Muscle of arm (tissue), 12 donors: ENCODE data around the gene RAD9A. TPM values are rescaled to one million over a fixed set of nuclear protein-coding genes. Genes with fewer than 3 reads are reported as not detected.

Experiments used
- DNase-seq: peaks from one replicate; pipeline ENCODE4 v3.0.0-alpha.2; 2013
- polyA plus RNA-seq, 12 donors: library from polyadenylated mRNA; unstranded; fragments of 120-200 nt; gene quantifications; one replicate each; pipeline ENCODE4 v1.2.1, GENCODE V29; 2013; ENCODE audit not compliant: insufficient read length in 12 of 12

The RAD9A gene
- polyA plus RNA-seq, 12 donors: 6.6 to 34.1 (median 8.0) TPM; not detected in 1

DNA sequence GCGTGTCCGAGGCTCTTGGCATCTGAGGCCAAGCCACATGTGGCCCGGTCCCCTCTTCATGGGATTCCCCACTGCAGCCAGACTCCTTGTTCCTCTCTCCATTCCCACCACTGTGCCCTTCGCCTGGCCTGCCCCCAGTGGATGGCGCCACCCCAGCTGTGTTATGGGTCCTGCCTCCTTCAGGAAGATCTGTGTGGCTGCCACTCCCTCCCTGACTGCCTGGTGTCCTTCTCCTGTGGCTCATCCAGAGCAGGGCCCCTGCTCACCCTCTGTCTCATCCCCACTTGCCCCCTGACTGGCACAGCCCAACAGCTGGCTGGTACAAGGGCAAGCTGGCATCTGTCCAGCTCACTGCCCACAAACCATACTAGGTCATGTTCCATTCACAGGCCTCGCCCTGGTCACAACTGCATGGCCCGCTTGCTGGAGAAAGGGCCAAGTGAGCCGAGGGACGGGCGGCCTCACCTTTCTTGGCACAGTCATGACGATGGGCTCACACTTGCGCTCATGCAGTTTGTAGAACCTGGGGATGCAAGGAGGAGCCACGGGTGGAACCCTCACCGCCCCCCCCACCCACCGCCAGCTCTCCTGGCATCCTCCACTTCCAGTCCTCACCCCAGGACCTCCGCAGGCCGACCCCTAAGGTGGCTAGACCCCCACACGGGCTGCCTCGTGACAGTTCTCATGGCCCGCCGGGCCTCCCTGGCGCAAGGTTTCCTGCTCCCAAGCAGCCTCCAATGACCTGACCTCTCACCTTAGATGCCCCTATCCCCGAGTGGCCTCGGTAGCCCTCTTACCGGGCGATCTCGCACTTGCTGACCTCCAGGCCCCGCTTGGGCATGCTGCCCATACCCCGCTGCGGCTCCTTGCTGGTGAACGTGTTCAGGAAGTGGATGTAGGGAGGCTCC lies 47.8 kb downstream of the RAD9A start:
- no peak for DNase-seq

DNA sequence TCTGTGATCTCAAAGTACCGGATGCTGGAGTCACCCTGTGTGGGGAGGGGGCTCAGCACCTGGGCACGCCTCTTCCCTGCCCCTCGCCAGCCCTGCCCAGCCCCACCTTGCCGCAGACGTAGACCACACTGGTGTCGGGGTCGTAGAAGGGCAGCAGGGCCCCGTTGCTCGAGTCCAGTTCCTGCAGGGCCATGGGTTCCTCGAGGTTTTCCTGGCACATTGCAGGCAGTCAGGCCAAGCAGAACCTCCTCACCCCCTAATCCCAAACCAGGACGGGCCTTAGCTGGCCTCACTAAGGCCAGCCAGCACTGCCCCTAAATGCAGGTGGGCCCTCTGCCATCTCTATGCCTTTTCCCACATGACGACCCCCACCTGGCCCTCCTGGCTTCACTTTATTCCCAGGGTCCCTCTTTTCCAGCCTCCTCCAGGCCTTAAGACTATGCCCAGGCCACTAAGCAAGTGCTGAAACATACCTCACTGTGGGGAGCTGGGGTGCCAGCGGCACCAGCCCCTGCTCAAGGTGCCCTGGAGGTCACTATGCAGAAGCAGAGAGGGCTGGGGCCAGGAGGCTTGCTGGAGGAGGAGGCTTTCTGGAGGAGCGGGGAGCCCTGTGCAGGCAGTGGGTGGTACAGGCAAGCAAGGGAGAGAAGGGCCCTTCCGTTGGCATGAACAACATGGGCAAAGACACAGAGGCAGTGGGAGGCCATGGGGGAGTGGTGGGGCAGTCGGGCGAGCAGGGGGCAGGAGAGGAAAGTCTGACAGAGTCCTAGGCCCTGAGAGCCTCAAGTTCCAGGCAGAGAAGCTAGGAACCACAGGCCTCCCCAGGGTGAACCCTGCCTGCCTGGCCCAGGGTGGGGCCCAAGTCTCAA lies 48.7 kb downstream of the RAD9A start:
- no peak for DNase-seq

DNA sequence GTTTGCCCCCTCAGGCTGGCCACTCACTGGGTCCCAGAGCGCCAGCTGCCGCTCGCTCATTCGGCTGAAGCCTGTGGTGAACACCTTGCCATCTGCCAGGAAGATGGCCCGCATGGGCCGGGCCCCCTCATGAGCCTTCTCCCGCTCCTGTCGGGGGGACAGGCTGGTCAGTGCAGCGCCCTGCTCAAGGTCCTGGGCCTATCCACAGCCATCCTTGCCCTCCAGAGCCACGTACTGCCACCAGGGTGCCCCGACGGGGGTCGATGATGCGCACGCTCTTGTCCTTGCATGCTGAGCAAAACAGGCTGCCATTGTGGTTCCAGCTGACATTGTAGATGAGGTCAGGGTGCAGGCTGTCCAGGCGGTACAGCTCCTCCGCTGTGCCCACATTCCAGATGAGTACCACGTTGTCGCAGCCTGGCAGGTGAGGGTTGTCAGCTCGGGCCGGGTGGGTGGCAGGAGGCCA lies 49.3 kb downstream of the RAD9A start:
- DNase-seq: no peak

DNA sequence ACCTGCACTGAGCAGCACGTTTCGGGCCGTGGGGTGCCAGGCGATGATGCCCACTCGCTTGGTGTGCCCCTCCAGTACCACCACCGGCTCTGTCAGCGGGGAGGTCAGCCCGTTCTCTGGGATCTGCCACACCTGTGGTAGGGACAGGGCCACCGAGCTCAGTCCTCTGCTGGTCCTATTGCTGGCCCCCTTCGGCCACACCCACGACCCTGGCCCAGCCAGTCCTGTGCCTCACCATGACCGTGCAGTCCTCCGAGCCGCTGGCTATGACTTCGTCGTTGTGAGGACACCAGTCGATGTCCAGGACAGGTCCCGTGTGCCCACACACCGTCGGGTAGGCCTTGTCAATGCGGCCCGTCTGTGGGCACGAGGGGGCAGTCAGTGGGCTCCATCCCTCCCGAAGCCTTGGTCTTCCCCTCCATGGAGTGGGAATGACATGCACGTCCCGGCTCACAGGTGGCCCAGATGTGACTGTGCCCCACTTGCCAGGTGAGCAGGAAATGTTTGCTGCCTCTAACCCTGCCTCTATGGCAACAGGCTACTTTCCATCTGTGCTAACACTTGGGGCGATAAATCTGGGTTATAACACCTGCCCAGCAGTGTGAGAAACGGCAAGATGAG lies 50.1 kb downstream of the RAD9A start:
- no peak for DNase-seq

DNA sequence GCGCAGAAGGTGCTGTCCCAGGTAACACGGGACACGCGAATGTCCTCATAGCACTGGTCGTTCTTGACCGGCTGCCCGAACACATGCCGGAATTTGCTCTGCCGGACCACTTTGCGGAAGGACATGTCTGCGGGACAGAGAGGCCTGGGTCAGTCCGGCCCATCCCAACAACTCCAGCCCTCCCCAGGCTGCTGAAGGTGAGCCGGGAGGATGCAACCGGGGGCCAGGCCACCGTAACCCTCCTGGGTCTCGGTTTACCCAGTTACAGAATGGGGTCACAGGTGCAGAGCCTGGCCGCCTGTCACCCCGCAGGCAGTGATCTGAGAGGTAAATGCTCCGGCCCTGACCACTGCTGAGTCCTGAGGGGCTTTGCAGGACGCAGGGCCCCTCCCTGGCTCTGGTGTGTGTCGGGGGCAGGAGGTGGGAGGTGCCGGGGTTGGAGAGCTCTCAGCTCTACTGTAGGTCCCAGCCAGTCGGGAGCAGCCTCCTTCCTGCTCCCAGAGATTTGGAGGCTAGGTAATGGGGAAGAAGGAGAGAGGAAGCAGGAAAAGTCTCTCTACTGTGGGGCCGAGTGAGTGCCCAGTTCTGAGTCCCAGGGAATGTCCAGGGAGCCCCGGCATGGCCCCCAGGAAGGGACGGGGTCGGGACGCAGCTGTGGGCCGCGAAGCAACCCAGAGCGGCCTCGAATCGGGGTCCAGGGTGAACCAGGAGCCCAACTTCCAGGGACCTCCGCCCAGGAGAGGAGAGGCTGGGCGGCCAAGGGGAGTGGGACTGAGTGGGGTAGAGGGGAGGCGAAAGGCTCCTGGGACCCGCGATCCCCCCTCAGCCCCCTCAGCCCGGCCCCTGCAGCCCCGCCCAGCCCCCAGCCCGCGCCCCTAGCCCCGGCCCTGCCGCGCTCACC lies 51.0 kb downstream of the RAD9A start:
- DNase-seq: no peak

DNA sequence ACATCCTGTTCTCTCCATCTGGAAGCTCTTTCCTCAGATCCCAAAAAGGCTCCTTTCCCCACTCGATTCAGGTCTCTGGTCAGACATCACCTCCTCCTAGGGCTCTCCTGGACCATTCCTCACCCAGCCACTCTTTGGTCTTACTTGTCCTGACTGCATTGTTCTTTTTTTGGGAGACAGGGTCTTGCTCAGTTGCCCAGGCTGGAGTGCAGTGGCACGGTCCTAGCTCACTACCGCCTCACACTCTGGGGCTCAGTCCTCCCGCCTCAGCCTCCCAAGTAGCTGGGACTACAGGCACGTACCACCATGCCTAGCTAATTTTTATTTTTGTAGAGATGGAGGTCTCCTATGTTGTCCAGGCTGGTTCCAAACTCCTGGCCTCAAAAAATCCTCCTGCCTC lies 53.7 kb downstream of the RAD9A start:
- DNase-seq: no peak

Other genes with a start within 250 kb of the RAD9A start
- gene GRK2, start 125.5 kb upstream of the RAD9A start, polyA plus RNA-seq: 10 to 100 TPM in 11 of 12 donors, not detected in 1; 40.2 to 56.4 (median 48.0) TPM
- 10 to 100 TPM in 11 of 12 donors, not detected in 1; 18.8 to 47.7 (median 24.5) TPM for gene ANKRD13D, start 102.7 kb upstream of the RAD9A start, polyA plus RNA-seq
- gene SSH3, start 88.5 kb upstream of the RAD9A start, polyA plus RNA-seq: 10 to 100 TPM in 11 of 12 donors, not detected in 1; 11.8 to 24.5 (median 15.3) TPM
- 10 to 100 TPM in 11 of 12 donors, not detected in 1; 19.0 to 36.9 (median 25.9) TPM for gene POLD4, start 38.4 kb upstream of the RAD9A start, polyA plus RNA-seq
- gene CLCF1, start 18.4 kb upstream of the RAD9A start, polyA plus RNA-seq: 1 to 10 TPM in 11 of 12 donors, not detected in 1; 2.2 to 8.6 (median 3.2) TPM
- gene PPP1CA, start 9.9 kb downstream of the RAD9A start, polyA plus RNA-seq: 100 to 1,000 TPM in 8 of 12 donors, 10 to 100 TPM in 3, not detected in 1; 92.1 to 180 (median 109) TPM
- 1 to 10 TPM in 11 of 12 donors, not detected in 1; 2.1 to 9.2 (median 4.4) TPM for gene TBC1D10C, start 12.1 kb downstream of the RAD9A start, polyA plus RNA-seq
- gene CARNS1, start 23.7 kb downstream of the RAD9A start, polyA plus RNA-seq: 10 to 100 TPM in 11 of 12 donors, not detected in 1; 23.9 to 76.7 (median 53.6) TPM
- 10 to 100 TPM in 11 of 12 donors, not detected in 1; 29.4 to 60.0 (median 32.1) TPM for gene RPS6KB2, start 36.5 kb downstream of the RAD9A start, polyA plus RNA-seq
- gene PTPRCAP, start 45.7 kb downstream of the RAD9A start, polyA plus RNA-seq: 1 to 10 TPM in 4 of 12 donors, under 1 TPM in 6, not detected in 2; 0.50 to 7.2 (median 0.84) TPM
- 10 to 100 TPM in 11 of 12 donors, not detected in 1; 20.0 to 56.3 (median 24.2) TPM for gene CORO1B, start 51.5 kb downstream of the RAD9A start, polyA plus RNA-seq
- gene GPR152, start 60.7 kb downstream of the RAD9A start, polyA plus RNA-seq: not detected
- gene CABP4, start 63.4 kb downstream of the RAD9A start, polyA plus RNA-seq: 1 to 10 TPM in 5 of 12 donors, under 1 TPM in 5, not detected in 2; 0.41 to 1.7 (median 1.0) TPM
- gene TMEM134, start 77.3 kb downstream of the RAD9A start, polyA plus RNA-seq: 10 to 100 TPM in 11 of 12 donors, not detected in 1; 35.2 to 73.5 (median 46.2) TPM
- gene AIP, start 91.0 kb downstream of the RAD9A start, polyA plus RNA-seq: 10 to 100 TPM in 11 of 12 donors, not detected in 1; 33.7 to 50.2 (median 41.7) TPM
- gene PITPNM1, start 113.4 kb downstream of the RAD9A start, polyA plus RNA-seq: 10 to 100 TPM in 2 of 12 donors, 1 to 10 TPM in 9, not detected in 1; 4.7 to 52.6 (median 6.4) TPM
- 10 to 100 TPM in 11 of 12 donors, not detected in 1; 12.7 to 27.8 (median 16.3) TPM for gene CDK2AP2, start 116.2 kb downstream of the RAD9A start, polyA plus RNA-seq
- gene CABP2, start 131.5 kb downstream of the RAD9A start, polyA plus RNA-seq: not detected
- 100 to 1,000 TPM in 11 of 12 donors, not detected in 1; 195 to 377 (median 251) TPM for gene GSTP1, start 191.8 kb downstream of the RAD9A start, polyA plus RNA-seq
- 100 to 1,000 TPM in 10 of 12 donors, 10 to 100 TPM in 1, not detected in 1; 99.7 to 247 (median 131) TPM for gene NDUFV1, start 214.9 kb downstream of the RAD9A start, polyA plus RNA-seq
- gene NUDT8, start 238.0 kb downstream of the RAD9A start, polyA plus RNA-seq: 1 to 10 TPM in 10 of 12 donors, not detected in 2; 1.9 to 4.0 (median 3.2) TPM
- not detected for gene TBX10, start 247.8 kb downstream of the RAD9A start, polyA plus RNA-seq